Naive thymus-derived CD8-positive, alpha-beta T cell (primary cell): Measurements from ENCODE around the gene KRT35. TPM values are rescaled to one million over a fixed set of nuclear protein-coding genes. Genes with fewer than 3 reads are reported as not detected.
A peak's percentile ranks its signal among the peaks of the same experiment; 100 is the strongest.

ENCODE experiments used
- ATAC-seq, 2 donors: fragments of 150-1000 bp; cut with Tn5 transposase in 1 of 2; sonication (Bioruptor Pico), chemical (Tn5 transposase) in 1 of 2; 1 replicate in 1 of 2; 2 replicates in 1 of 2; pipeline ENCODE4 v1.10.0; 2021; ENCODE audit warnings: mild to moderate bottlenecking in 2 of 2, moderate library complexity in 2 of 2
- POLR2A ChIA-PET: fragments of 350-600 bp; sonication (Branson Sonifier 250); formaldehyde crosslinking; loops from one replicate; lab custom pipeline; 2021; ENCODE audit warnings: antibody characterized with exemption; lab: Charles Lee
- DNase-seq, 10 donors: peaks; one replicate each; pipeline versions ENCODE4 v3.0.0 to v3.0.0-alpha.2; 2020 to 2022
- H3K27ac Mint-ChIP-seq, 10 donors: one replicate each; pipeline ENCODE4 v1.8.0; 2020 to 2022; ENCODE audit warnings: mild to moderate bottlenecking in 10 of 10, mixed read lengths in 10 of 10, moderate library complexity in 4 of 10, inconsistent platforms in 1 of 10
- H3K27me3 Mint-ChIP-seq, 5 donors: one replicate each; pipeline ENCODE4 v1.8.0; 2021 to 2022; ENCODE audit warnings: mixed read lengths in 5 of 5
- H3K36me3 Mint-ChIP-seq, 3 donors: one replicate each; pipeline ENCODE4 v1.8.0; 2020 to 2022; ENCODE audit warnings: mixed read lengths in 3 of 3, mild to moderate bottlenecking in 2 of 3, inconsistent platforms in 1 of 3
- H3K4me1 Mint-ChIP-seq, 4 donors: one replicate each; pipeline ENCODE4 v1.8.0; 2021 to 2022; ENCODE audit warnings: mixed read lengths in 4 of 4
- H3K4me3 Mint-ChIP-seq, 10 donors: one replicate each; pipeline ENCODE4 v1.8.0; 2020 to 2022; ENCODE audit warnings: mild to moderate bottlenecking in 10 of 10, mixed read lengths in 10 of 10, moderate library complexity in 6 of 10, inconsistent platforms in 1 of 10
- H3K9me3 Mint-ChIP-seq, 9 donors: one replicate each; pipeline ENCODE4 v1.8.0; 2020 to 2022; ENCODE audit warnings: mixed read lengths in 9 of 9, mild to moderate bottlenecking in 3 of 9, inconsistent platforms in 1 of 9, moderate library complexity in 1 of 9
- polyA plus RNA-seq, 3 donors: library from polyadenylated mRNA; unstranded; fragments of 300-500 nt; fragmentation: Illumina TruSeq; gene quantifications; one replicate each; pipeline ENCODE4 v1.2.3, GENCODE V29; 2021
- total RNA-seq, 8 experiments: library from RNA in 2 of 8; stranded (reverse) in 2 of 8; gene quantifications; one replicate each; pipeline ENCODE4 v1.2.3 and lab custom pipeline; 2021 to 2026

KRT35 gene
- total and polyA plus RNA-seq, 5 experiments from 2014 or later: not detected

DNA sequence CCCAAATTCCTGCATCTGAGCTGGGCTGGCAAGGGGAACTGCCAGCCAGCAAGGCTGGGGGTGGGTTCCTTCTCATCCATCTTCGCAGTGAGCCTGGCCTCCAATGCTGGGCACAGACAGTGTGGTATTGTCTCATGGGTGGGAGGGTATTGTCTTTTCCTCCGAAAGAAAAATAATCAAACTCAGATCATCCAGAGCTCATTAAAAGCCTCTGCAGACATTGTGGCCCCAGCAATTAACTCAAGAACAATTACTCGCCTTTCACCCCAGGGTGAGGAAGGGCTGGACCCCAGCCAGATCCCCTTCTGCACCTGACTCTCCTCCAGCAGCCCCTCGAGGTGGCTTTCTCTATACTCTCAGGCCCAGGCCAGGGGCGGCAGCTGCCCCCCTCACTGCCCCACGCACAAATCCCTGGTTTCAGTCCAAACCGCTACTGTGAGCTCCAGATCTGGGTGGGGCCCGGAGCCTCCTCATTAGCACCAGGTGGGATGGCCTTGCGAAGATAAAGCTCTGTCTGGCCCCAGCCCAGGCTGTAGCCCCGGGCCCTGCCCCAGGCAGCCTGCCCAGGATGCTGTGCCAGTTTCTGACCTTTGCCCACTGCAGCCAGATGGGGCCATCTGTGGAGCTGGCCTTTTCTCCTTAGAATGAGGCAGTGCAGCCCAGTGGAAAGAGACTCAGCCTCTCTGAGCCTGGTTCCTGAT lies 40.0 kb upstream of the KRT35 start:
- Mint-ChIP-seq H3K4me3 (no peak overlapping the region), H3K27ac (no peak overlapping the region), H3K9me3 (no peaks in the 10 kb centered on the region), H3K4me1 (no peaks in the 10 kb centered on the region), H3K36me3 (no peaks in the 10 kb centered on the region), H3K27me3 (peaks cover 0 to 10% (median 2%) of the 10 kb centered on the region in 5 donors)
- POLR2A ChIA-PET: no interaction called here
- DNase-seq (no peak), ATAC-seq (no peak)

DNA sequence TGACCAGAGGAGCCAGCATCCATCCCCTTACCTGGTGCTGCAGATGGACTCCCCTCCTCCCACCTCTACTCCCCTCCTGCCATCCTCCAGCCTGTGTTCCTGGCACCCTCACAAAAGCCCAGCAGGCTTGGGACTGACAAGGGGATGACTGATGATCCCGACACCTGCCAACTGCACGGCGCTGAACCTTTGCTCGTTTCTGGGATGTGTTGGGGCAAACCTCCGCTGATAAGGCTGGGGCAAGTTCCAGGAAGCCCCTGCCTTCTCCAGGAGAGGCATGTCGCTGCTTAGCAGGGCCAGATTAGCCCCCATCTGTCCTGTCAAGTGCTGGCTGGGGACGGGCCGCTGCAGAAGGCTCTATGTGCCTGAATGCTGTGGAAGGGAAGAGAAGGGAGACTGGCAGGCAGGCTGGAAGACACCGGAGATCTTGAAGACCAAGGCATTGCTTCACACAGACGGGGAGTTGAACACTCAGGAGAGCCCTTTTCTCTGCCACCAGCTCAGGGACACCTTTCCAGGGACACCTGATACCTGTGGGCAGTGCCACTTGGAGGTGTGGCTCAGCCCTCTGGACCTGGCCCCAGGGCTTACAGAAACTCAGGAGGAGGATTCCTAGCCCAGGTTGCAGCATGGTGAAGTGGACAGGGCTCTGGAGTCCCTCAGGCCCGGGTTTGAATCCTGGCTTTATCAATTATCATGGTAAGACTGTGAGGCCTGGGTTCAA lies 38.7 kb upstream of the KRT35 start:
- Mint-ChIP-seq H3K27me3 (peaks cover 0 to 7% (median 1%) of the 10 kb centered on the region in 5 donors), H3K36me3 (no peaks in the 10 kb centered on the region), H3K4me3 (no peak overlapping the region), H3K9me3 (no peaks in the 10 kb centered on the region), H3K27ac (no peak overlapping the region), H3K4me1 (no peaks in the 10 kb centered on the region)
- ATAC-seq (no peak), DNase-seq (no peak)
- POLR2A ChIA-PET: no interaction called here

DNA sequence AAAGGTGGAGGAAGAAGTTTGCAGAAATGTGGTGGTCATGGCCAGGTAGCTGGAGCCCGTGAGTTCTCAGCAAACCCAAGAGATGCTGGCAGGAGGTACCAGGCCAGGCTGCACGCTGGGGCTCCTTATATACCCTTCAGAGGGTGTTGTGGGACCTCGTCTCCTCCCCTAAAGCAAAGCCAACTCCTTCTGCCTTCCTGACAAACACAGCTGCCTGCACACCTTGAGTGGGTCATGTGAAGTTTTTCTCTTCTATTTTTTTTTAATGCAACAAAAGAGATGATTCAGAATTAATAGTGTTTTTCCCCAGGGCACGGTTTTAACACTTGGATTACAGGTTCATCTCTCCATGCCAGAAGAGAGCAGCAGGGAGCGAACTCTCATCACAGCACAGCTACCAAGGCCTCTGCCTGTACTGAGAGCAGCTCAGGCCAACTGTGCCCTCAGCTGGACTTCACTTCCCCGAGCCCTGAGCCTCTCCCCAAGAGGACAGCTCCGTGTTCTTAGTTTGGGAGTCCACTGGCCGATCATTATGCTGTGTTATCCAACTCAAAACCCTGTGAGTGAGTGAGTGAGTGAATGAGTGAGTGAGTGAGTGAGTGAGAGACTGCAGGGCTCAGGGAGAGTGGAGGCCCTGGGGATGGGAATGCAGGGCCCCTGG lies 38.0 kb upstream of the KRT35 start, which contains the start of gene KRT15:
KRT15 (minus strand) TSS at position 102 of the 661 bp plus-strand sequence; CDS start at position 39, 63 bp downstream.
- Mint-ChIP-seq H3K9me3 (no peaks in the 10 kb centered on the region), H3K27me3 (peaks cover 0 to 4% (median 1%) of the 10 kb centered on the region in 5 donors), H3K36me3 (no peaks in the 10 kb centered on the region), H3K4me1 (no peaks in the 10 kb centered on the region), H3K27ac (peak within 1 kb of the TSS in 2 of 10 donors; percentile 28 to 63), H3K4me3 (no peak within 1 kb of the TSS)
- no peak for ATAC-seq
- no peak for DNase-seq
- POLR2A ChIA-PET: no interaction called here

DNA sequence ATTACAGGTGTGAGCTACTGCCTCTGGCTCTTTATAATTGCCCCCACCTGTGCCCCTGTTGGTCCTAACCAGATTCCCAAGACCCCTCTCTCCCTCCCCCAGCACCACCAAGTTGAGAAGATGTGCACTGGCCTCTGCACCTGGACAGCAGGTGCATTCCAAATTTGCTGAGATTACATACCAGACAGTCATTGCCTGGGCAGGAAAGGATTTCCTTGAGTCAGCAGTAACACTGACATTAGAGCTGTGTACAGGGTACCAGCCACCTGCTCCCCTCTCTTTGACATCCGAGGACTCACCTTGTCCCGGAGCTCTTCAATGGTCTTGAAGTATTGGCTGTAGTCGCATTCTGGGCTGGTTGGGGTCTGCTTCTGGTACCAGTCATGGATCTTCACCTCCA lies 37.1 kb upstream of the KRT35 start:
- ATAC-seq (no peak), DNase-seq (no peak)
- Mint-ChIP-seq H3K27me3 (peaks cover 0 to 4% (median 1%) of the 10 kb centered on the region in 5 donors), H3K27ac (no peak overlapping the region), H3K4me3 (no peak overlapping the region), H3K36me3 (no peaks in the 10 kb centered on the region), H3K9me3 (no peaks in the 10 kb centered on the region), H3K4me1 (no peaks in the 10 kb centered on the region)
- POLR2A ChIA-PET: no interaction called here

DNA sequence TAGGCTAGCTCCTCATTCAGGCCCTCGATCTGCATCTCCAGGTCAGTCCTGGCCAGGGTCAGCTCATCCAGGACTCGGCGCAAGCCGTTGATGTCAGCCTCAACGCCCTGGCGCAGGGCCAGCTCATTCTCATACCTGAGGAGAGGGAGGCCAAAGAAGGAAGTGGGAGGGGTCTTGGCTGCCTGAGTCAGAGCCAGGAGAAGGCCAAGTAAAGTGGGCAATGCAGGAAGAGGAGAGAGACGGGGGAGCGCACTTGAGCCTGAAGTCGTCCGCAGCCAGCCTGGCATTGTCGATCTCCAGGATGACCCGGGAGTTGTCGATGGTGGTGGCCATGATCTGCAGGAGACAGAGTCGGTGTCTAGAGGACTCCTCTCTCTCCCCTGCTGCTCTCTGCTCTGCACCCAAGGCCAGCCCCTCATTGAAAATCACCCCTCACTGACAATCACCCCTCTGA lies 35.9 kb upstream of the KRT35 start:
- no peak overlapping the region for H3K27ac Mint-ChIP-seq
- no peaks in the 10 kb centered on the region for H3K9me3 Mint-ChIP-seq
- no peaks in the 10 kb centered on the region for H3K36me3 Mint-ChIP-seq
- ATAC-seq: no peak
- no peak for DNase-seq
- H3K27me3 Mint-ChIP-seq: peaks cover 0 to 4% (median 1%) of the 10 kb centered on the region in 5 donors
- H3K4me3 Mint-ChIP-seq: no peak overlapping the region
- peaks cover 0 to 3% (median 1%) of the 10 kb centered on the region in 4 donors for H3K4me1 Mint-ChIP-seq
- POLR2A ChIA-PET: no interaction called here

DNA sequence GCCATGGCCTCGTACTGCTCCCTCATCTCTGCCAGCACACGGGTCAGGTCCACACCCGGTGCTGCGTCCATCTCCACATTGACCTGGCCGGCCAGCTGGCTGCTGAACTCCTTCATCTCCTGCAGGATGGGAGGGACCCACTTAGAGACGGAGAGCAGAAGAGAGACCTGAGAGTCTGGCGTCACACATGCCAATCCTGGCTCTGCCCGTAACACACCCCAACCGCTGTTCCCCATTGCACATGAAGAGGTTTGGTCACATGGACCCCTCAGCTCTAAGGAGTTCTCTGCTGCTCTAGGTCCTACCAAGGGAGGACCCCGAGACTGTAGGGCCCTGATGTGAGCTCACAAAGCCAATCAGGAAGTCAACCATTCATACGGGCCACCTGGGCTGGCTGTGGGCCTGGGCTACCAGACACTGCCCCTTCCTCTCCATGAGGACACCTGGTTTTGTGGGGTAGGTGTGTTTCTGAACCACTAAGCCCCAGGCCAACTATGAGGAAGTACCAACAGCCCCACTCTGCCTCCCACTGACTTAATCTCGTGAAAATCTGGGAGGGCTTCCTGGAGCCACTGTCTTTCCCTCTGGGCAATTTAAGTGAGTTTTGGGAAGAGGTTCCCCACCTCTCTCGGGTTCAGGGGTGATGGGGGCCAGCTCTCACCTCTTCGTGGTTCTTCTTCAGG lies 35.3 kb upstream of the KRT35 start:
- ATAC-seq (no peak), DNase-seq (no peak)
- Mint-ChIP-seq H3K36me3 (no peaks in the 10 kb centered on the region), H3K4me3 (no peak overlapping the region), H3K27ac (peak overlapping the region in 1 of 10 donors; percentile 21), H3K27me3 (peaks cover 0 to 4% (median 1%) of the 10 kb centered on the region in 5 donors), H3K9me3 (no peaks in the 10 kb centered on the region), H3K4me1 (peaks cover 0 to 3% (median 1%) of the 10 kb centered on the region in 4 donors)
- POLR2A ChIA-PET: interaction anchor here (0.6 kb wide), 1 partner anchor 1551 kb away, joined by 4 read pairs; no protein-coding TSS in a partner anchor

DNA sequence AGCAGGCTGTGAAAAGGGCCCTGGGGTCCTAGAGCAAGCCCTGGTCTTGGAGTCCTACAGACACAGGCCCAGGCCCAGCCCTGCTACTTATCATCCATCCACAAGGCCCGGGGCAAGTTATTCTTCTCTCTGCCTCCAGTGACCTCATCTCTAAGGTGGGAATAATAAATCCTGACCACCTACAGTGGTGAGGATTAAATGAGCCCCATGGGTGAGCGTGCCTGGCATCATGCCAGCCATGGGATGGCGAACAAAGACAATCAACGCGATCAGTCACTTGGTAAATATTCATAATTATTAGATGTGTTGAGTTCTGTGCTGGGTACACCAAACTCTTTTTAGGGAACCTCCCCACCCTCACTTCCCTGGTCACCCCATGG lies 32.2 kb upstream of the KRT35 start:
- POLR2A ChIA-PET: no interaction called here
- DNase-seq (no peak), ATAC-seq (no peak)
- Mint-ChIP-seq H3K27ac (peak overlapping the region in 1 of 10 donors; percentile 66), H3K36me3 (no peaks in the 10 kb centered on the region), H3K4me3 (no peak overlapping the region), H3K4me1 (peaks cover 0 to 3% (median 1%) of the 10 kb centered on the region in 4 donors), H3K27me3 (peaks cover 0 to 4% (median 1%) of the 10 kb centered on the region in 5 donors), H3K9me3 (no peaks in the 10 kb centered on the region)

DNA sequence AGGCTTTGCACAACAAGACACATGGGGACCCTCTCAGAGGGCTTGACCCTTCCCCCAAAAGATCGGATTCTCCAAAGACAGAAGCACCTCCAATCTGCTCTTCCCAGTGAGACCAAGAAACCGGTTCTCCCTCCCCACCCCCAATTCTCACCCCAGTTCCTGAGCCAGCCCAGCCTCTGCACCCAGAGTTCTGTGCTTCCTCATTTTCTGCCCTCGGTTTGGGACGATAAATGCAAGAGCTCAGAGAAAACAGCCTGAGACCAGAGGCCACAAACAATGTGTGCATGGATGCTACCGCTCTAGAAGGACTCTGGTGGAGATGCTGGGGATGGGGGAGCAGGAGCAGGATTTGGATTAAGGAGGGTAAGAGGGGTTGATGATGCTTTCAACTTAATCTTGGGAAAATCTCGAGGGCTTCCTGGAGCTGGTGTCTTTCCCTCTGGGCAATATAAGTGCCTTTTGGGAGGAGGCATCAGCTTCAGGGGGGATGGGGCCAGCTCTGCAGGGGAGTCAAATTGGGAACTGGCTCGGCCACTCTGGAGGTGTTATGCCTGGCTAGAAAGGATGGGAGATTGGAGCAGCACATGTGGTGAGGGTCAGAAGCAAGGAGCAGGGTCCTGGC lies 31.7 kb upstream of the KRT35 start:
- H3K4me3 Mint-ChIP-seq: no peak overlapping the region
- H3K9me3 Mint-ChIP-seq: no peaks in the 10 kb centered on the region
- ATAC-seq (no peak), DNase-seq (no peak)
- peak overlapping the region in 1 of 10 donors; percentile 66 for H3K27ac Mint-ChIP-seq
- no peaks in the 10 kb centered on the region for H3K36me3 Mint-ChIP-seq
- peaks cover 0 to 3% (median 1%) of the 10 kb centered on the region in 4 donors for H3K4me1 Mint-ChIP-seq
- POLR2A ChIA-PET: no interaction called here
- H3K27me3 Mint-ChIP-seq: peaks cover 0 to 4% (median 1%) of the 10 kb centered on the region in 5 donors

DNA sequence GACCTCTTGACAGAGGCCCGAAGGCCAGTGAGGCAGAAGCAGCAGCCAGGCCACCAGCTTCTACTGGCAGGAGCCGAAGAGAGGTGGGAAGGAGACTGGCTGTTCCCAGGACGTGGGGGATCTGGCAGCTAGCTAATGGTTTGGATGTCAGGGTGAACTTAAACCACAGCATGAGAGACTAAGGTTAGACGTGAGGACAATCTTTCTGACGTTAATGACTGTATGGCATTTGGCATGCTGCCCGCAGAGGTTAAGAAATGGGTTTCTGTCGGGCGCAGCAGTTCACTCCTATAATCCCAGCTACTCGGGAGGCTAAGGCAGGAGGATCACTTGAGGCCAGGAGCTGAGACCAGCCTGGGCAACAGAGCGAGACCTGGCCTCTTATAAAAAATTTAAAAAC lies 30.8 kb upstream of the KRT35 start:
- POLR2A ChIA-PET: no interaction called here
- Mint-ChIP-seq H3K4me1 (peaks cover 0 to 3% (median 1%) of the 10 kb centered on the region in 4 donors), H3K4me3 (no peak overlapping the region), H3K36me3 (no peaks in the 10 kb centered on the region), H3K27me3 (peaks cover 0 to 4% (median 1%) of the 10 kb centered on the region in 5 donors), H3K27ac (no peak overlapping the region), H3K9me3 (no peaks in the 10 kb centered on the region)
- ATAC-seq: no peak
- DNase-seq: no peak

DNA sequence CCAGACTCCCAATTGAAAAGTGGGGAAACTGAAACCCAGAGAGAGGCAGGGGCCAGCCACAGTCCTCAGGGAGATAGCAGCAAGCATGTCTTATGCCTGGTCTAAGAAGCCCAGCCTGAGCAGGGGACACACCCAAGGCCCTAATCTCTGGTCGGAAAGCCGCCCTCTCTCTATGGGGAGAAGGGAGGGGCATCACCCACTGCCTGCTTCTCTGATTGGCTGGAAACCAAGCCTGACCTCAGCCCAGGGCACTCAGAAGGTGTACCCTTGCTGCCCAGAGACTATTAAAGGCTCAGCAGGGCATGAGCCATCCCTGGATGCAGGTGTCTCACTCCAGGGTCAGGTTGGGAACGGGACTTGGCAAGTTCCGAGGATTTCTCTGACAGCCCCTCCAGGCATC lies 30.2 kb upstream of the KRT35 start:
- POLR2A ChIA-PET: no interaction called here
- no peaks in the 10 kb centered on the region for H3K9me3 Mint-ChIP-seq
- ATAC-seq (no peak), DNase-seq (no peak)
- H3K27me3 Mint-ChIP-seq: peaks cover 0 to 3% (median 0%) of the 10 kb centered on the region in 5 donors
- no peak overlapping the region for H3K4me3 Mint-ChIP-seq
- H3K36me3 Mint-ChIP-seq: no peaks in the 10 kb centered on the region
- peaks cover 0 to 3% (median 1%) of the 10 kb centered on the region in 4 donors for H3K4me1 Mint-ChIP-seq
- no peak overlapping the region for H3K27ac Mint-ChIP-seq

DNA sequence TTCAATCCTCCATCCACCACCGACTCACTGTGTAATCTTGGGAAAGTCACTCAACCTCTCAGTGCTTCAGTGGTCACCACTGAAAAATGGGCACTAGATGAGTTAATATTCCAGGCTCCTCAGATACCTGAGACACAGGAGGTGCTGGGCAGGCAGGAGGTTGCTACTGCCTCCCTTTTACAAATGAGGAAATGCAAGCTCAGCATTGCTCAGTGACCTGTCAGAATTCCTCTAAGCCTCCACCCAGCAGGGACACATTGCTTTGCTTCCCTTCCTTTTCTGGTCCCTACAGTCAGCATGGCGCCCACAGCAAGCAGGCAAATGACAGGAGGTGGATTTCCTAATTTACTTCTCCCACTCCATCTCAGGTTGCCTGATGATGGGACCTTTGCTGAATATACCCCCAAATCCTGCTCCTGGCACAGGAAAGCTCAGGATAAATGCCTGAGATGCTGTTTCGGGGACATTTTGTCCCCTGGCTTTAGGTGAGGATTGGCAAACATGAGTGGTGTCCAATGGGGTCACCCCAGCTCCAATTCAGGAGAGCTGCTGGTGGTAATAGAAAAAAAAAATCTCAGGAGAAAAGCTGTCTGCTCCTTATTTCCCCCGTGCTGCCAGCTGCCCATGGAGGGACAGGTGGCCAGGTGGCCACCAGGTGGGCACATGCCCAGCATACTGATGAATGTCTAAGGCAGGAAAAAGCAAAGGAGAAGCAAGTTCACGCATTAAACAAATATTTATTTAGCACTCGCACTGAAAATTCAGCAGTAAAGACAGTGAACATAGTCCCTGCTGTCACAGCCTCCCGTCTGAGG lies 29.5 kb upstream of the KRT35 start:
- Mint-ChIP-seq H3K36me3 (no peaks in the 10 kb centered on the region), H3K27ac (peak overlapping the region in 1 of 10 donors; percentile 30), H3K4me1 (peaks cover 0 to 3% (median 1%) of the 10 kb centered on the region in 4 donors), H3K27me3 (peaks cover 0 to 1% (median 0%) of the 10 kb centered on the region in 5 donors), H3K9me3 (no peaks in the 10 kb centered on the region), H3K4me3 (no peak overlapping the region)
- ATAC-seq: no peak
- POLR2A ChIA-PET: no interaction called here
- DNase-seq: no peak
